HG02798 (cell line): ENCODE measurements around the gene IGF2BP2.

Source experiments
- ATAC-seq: cut with Tn5 transposase; IDR thresholded peaks from one replicate; pipeline ENCODE4 v1.9.1; 2021; ENCODE audit warnings: mild to moderate bottlenecking; ENCODE audit not compliant: unreplicated experiment, poor library complexity

IGF2BP2 gene

GRCh38 chr3:185739264-185739701 lies 85.6 kb downstream of the IGF2BP2 start:
- ATAC-seq, result no peak

GRCh38 chr3:185737740-185738680 lies 86.8 kb downstream of the IGF2BP2 start:
- ATAC-seq, result no peak

GRCh38 chr3:185737020-185737419 lies 87.8 kb downstream of the IGF2BP2 start:
- no peak for ATAC-seq

- no peak for ATAC-seq
These were observed 90.1 kb downstream of the IGF2BP2 start for GRCh38 chr3:185734725-185735096.

GRCh38 chr3:185733980-185734724 lies 90.7 kb downstream of the IGF2BP2 start:
- ATAC-seq, result no peak

GRCh38 chr3:185732782-185733181 lies 92.1 kb downstream of the IGF2BP2 start:
- ATAC-seq, result no peak

GRCh38 chr3:185730550-185730949 lies 94.3 kb downstream of the IGF2BP2 start:
- ATAC-seq, result no peak

- ATAC-seq, result no peak
These were observed 95.3 kb downstream of the IGF2BP2 start for GRCh38 chr3:185729337-185730055.

GRCh38 chr3:185728630-185729336 lies 96.1 kb downstream of the IGF2BP2 start:
- no peak for ATAC-seq

- ATAC-seq, result no peak
These were observed 97.0 kb downstream of the IGF2BP2 start for GRCh38 chr3:185727873-185728272.

- ATAC-seq, result no peak
These were observed 98.4 kb downstream of the IGF2BP2 start for GRCh38 chr3:185726254-185726967.

GRCh38 chr3:185724761-185725160 lies 100.1 kb downstream of the IGF2BP2 start:
- no peak for ATAC-seq

GRCh38 chr3:185724251-185724650 lies 100.6 kb downstream of the IGF2BP2 start:
- no peak for ATAC-seq

- no peak for ATAC-seq
These were observed 102.0 kb downstream of the IGF2BP2 start for GRCh38 chr3:185722881-185723280.

GRCh38 chr3:185721970-185722369 lies 102.9 kb downstream of the IGF2BP2 start:
- no peak for ATAC-seq

GRCh38 chr3:185720326-185720725 lies 104.5 kb downstream of the IGF2BP2 start:
- no peak for ATAC-seq

GRCh38 chr3:185718736-185719593 lies 105.9 kb downstream of the IGF2BP2 start:
- no peak for ATAC-seq

GRCh38 chr3:185717627-185718402 lies 107.0 kb downstream of the IGF2BP2 start:
- no peak for ATAC-seq
